B cell (primary cell): ENCODE data around the gene ITGAV.

Source experiments
- EZH2 ChIP-seq: IDR thresholded peaks from 2 replicates; pipeline ENCODE4 v1.6.1; 2012; ENCODE audit warnings: borderline replicate concordance, low read depth, mild to moderate bottlenecking, moderate library complexity, low read length; ENCODE audit not compliant: insufficient read depth, poor library complexity, severe bottlenecking
- TF ChIP-seq, protein P1 (sequence below): fragments of 200-600 bp; IDR thresholded peaks from one replicate; pipeline ENCODE4 v1.8.0; 2022; ENCODE audit warnings: antibody characterized with exemption, mild to moderate bottlenecking

DNA sequence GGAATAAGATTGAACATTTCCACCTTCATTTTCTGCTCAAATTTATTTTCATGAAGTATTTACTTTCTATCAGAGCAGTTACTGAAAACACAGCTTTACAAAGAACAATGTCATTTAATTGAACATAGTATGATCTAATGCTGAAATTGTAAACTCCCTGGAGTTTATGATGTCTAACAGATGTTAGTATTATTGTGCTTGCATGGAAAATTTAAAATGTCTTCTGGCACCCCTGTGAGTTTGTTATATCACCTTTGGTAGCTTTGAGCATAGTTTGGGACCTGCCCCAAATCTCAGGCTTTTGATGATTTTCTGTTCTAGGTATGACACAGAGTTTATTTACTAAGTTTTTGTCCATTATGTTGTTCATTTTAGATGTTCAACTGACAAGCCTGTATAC, 132.1 kb downstream of the ITGAV start:
- no peak for TF ChIP-seq EZH2
- TF ChIP-seq, protein P1, sequence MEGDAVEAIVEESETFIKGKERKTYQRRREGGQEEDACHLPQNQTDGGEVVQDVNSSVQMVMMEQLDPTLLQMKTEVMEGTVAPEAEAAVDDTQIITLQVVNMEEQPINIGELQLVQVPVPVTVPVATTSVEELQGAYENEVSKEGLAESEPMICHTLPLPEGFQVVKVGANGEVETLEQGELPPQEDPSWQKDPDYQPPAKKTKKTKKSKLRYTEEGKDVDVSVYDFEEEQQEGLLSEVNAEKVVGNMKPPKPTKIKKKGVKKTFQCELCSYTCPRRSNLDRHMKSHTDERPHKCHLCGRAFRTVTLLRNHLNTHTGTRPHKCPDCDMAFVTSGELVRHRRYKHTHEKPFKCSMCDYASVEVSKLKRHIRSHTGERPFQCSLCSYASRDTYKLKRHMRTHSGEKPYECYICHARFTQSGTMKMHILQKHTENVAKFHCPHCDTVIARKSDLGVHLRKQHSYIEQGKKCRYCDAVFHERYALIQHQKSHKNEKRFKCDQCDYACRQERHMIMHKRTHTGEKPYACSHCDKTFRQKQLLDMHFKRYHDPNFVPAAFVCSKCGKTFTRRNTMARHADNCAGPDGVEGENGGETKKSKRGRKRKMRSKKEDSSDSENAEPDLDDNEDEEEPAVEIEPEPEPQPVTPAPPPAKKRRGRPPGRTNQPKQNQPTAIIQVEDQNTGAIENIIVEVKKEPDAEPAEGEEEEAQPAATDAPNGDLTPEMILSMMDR: no peak
